ENCODE results near the gene PLOD1.
A peak's percentile ranks its signal among the peaks of the same experiment; 100 is the strongest.

The PLOD1 gene

DNA sequence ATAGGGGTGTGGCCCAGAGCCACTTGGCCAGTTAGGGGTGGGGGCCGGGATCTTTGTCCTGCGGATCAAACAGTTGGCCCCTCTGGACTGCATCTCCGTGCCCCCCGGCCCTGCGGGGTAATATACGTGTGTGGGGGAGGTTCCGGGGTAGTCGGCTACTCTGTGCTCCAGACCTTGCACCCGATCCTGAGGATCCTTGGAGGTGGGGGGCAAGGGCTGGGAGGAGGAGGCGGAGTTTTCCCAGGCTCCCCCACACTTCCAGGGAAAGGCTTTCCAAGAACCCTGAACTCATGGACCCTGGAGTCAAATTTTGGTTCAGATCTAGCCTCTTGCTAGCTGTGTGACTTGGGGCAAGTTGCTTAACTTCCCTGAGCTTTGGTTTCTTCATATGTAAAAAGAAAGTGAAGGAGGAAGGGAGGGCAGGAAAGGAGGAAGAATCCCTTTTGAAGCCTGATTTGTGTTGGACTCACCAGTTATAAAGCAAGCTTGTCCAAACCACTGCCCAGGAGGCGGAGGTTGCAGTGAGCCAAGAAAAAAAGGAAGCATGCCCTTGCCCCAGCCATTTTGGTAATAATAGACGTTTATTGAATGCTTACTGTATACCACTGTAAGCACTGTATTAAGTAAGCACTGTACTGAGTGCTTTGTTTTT lies 85.5 kb downstream of the PLOD1 start:
- Mint-ChIP-seq H3K9me3 (no peaks in the 10 kb centered on the region), H3K27me3 (no peaks in the 10 kb centered on the region), H3K27ac (peak overlapping the region; percentile 62), H3K4me1 (peaks cover 3% of the 10 kb centered on the region), H3K36me3 (peaks cover 11% of the 10 kb centered on the region), H3K4me3 (peak overlapping the region; percentile 82)
- DNase-seq (ENCODE audit: low spot score in 2 of 2), result no peak
- no peak for ATAC-seq (ENCODE audit: low read depth)

DNA sequence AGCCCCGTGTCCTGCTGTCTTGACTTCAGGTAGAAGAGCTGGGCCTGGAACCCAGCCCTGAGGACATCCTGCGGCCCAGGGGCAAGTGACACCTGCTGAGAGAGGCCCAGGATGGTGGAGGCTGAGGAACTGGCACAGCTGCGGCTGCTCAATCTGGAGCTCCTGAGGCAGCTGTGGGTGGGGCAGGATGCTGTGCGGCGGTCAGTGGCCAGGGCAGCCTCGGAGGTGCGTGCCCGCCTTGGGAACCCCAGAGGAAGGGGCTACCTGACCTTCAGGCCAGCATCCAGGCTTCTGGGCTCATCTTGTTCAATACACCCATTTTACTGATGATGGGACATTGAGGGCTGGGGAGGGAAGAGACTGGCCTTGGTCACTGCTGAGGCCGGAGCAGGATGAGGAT lies 87.1 kb downstream of the PLOD1 start:
- Mint-ChIP-seq H3K27me3 (no peaks in the 10 kb centered on the region), H3K27ac (peak overlapping the region; percentile 47), H3K36me3 (peaks cover 20% of the 10 kb centered on the region), H3K9me3 (no peaks in the 10 kb centered on the region), H3K4me1 (peaks cover 5% of the 10 kb centered on the region), H3K4me3 (no peak overlapping the region)
- DNase-seq (ENCODE audit: low spot score in 2 of 2) (no peak), ATAC-seq (ENCODE audit: low read depth) (no peak)

DNA sequence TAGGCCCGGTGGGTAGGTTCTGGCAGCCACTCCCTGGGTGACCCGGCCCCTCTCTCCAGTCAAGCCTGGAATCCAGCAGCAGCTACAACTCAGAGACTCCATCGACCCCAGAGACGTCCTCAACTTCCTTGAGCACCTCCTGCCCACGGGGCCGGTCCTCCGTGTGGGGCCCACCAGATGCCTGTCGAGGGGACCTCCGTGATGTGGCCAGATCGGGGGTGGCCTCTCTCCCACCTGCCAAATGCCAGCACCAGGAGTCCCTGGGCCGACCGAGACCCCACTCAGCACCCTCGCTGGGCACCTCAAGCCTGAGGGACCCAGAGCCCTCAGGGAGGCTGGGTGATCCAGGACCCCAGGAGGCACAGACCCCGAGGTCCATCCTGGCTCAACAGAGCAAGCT lies 87.5 kb downstream of the PLOD1 start:
- no peak overlapping the region for H3K4me3 Mint-ChIP-seq
- DNase-seq (ENCODE audit: low spot score in 2 of 2), result no peak
- peaks cover 5% of the 10 kb centered on the region for H3K4me1 Mint-ChIP-seq
- H3K27ac Mint-ChIP-seq, result no peak overlapping the region
- H3K27me3 Mint-ChIP-seq, result no peaks in the 10 kb centered on the region
- no peaks in the 10 kb centered on the region for H3K9me3 Mint-ChIP-seq
- no peak for ATAC-seq (ENCODE audit: low read depth)
- H3K36me3 Mint-ChIP-seq, result peaks cover 24% of the 10 kb centered on the region
